Stimulated activated CD4-positive, alpha-beta T cell treated with anti-CD3 and anti-CD28 coated beads, Interleukin-2, amount 100 ng/mL, for 4 hours (primary cell): ENCODE data around the gene NOC2L.
"Not testable (repeated sequence)": the region's sequence is repeated elsewhere in the genome, so short reads cannot be mapped to it uniquely, and the experiment has no call there.

ENCODE experiments used
- DNase-seq: peaks from one replicate; pipeline ENCODE4 v3.0.0-alpha.2; 2020; ENCODE audit warnings: low read depth

NOC2L gene

GRCh38 chr1:903305-903704 lies 55.8 kb downstream of the NOC2L start:
- no peak for DNase-seq

DNA sequence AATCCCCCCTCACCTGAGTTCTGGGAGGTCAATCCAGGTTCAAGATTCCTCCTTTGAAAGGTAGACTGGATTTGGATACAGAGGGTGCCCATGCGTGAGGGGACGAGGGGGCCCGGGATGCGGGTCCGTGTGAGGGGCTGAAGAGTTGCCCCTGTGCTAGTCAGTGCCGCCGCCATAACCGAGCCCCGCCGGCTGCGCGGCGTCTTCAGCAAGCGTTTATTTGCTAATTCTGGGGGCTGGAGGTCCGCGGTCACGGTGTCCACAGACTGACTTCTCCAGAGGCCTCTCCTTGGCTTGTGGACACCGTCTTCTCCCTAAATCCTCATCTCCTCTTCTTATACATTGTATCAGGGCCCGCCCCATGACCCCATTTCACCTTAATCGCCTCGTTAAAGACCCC lies 56.3 kb downstream of the NOC2L start:
- no peak for DNase-seq

- DNase-seq = no peak
Observed at GRCh38 chr1:901108-901859, 57.8 kb downstream of the NOC2L start.

DNA sequence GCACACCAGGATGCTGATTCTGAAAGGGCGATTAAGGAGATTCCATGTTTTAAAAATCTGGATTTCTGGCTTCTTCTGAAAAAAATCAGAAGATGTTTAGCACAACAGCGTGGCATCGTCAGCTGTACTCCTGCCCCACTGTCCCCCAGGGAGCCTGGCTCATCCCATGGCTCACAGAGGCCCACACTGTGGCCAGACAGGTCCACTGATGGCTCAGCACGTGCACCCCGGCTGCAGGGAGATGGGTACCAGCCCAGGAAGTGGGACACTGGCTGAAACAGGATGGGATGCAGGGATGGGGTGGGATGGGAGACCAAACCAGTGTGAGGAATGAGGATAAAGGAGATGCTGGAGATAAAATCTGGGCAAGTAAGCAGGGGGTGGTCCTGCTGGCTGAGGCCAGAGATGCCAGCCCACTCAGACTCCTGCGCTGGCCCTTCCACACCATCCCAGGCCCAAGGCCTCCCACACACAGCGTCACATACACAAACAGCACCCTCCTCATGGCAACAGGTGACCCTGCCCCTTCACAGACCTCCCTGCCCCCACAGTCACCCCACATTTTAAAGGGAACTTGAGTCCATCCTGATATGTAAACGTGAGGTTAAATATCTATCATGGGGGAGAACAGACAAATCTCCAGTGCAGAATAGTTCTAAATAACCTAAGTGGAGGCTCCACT lies 59.3 kb downstream of the NOC2L start:
- DNase-seq = no peak

GRCh38 chr1:897951-898350 lies 61.1 kb downstream of the NOC2L start:
- DNase-seq = not testable (repeated sequence)

DNA sequence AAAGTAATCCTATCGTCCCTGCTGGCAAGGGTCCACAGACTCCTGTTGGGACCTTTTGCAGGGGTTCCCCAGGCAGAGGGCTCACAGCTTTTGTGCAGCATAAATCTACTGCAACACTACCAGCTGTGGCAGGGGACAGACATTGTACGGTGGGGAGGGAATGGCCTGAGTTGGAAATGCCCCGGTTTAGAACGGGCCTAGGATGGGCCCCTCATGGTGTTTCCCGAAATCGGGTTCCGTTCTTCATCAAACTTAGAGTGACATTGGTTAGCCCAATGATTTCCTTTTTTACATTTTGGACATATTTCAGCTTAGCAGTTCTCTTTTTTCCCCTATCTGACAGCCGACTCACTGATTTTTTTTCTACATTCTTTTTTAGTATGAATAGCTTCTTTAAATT lies 61.8 kb downstream of the NOC2L start:
- DNase-seq = no peak
